GM10266 (cell line): ENCODE measurements around the gene CREB3.

ENCODE experiments used
- DNase-seq: peaks from one replicate; pipeline ENCODE4 v3.0.0; 2012; ENCODE audit errors: extremely low spot score
- CTCF ChIP-seq: IDR thresholded peaks from 2 replicates; pipeline ENCODE4 v1.5.1; 2012; ENCODE audit warnings: mild to moderate bottlenecking, low read depth; ENCODE audit not compliant: control insufficient read depth, insufficient read depth; ENCODE audit errors: missing control alignments

CREB3 gene

DNA sequence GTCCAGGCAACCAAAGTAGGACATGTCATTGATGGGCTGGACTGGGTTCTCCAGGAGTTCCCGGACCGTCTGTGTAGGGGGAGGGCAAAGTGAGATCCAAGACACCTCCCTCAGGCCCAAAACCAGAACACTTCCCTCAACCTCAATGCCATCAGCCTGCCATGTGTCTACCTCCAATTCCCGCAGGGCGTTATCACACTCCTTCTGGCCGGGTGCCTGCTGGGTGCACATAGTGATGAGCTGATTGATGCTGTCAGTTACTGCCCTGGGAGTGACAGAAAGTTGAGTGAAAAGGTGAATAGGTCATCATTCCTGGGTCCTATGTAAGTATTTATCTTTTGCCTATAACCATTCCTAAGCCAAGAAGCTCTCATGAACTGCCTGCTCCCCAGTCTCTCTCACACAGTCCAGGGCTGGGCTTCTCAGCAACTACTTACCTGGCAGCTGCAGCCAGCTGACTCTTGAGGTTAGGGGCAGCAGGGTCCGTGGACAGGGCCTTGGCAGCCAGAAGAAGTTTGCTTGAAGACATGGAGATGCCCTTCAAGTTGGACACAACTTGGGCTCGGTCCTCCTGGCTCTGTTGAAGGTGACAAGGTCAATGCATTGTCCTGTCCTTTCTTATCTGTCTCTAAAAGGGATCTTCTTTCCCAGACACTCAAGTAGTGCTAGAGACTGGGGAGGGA is 21.5 kb upstream of the CREB3 start:
- DNase-seq: no peak
- TF ChIP-seq CTCF: no peak

DNA sequence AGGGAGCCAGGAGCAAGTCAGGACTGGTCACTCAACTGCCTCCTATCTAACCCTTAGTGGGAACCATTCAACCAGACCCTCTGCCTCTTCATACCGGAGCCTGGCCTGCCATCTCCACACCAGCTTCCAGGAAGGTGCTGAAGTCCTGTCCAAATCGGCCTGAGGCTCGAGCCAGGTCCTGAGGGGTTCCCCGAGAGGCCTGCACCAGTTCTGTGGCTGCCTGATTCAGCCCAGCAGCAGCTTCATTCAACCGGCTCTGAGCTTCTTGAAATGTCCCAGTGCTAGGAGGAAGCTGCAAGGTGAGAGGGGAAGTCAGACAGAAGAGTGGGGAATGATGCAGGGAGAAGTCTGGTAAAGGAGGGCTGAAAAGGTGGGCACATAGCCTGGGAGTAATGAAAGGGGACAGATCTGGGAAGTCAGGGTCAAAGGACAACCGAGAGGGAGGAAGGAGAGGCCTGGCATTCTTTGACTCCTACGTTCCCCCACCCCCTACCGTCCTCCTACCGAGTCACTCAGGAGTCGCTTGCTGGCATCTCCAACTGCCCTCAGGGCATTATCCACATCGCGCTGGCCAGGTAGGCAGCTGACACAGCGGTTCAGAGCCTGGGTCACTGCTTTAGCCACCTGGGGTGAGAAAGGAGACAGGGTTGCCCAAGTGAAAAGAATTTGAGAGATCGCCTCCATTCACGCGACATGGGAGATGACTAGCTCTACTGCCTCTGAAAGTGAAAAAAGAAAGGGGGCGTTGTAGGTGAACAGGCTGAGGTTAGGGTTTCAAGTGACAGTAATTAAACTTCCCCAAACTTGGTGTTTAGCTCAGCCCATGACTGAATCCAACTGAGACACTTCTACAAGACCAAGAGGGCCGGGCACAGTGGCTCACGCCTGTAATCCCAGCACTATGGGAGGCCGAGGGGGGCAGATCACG is 20.7 kb upstream of the CREB3 start:
- TF ChIP-seq CTCF: no peak
- peak; percentile 59 for DNase-seq

DNA sequence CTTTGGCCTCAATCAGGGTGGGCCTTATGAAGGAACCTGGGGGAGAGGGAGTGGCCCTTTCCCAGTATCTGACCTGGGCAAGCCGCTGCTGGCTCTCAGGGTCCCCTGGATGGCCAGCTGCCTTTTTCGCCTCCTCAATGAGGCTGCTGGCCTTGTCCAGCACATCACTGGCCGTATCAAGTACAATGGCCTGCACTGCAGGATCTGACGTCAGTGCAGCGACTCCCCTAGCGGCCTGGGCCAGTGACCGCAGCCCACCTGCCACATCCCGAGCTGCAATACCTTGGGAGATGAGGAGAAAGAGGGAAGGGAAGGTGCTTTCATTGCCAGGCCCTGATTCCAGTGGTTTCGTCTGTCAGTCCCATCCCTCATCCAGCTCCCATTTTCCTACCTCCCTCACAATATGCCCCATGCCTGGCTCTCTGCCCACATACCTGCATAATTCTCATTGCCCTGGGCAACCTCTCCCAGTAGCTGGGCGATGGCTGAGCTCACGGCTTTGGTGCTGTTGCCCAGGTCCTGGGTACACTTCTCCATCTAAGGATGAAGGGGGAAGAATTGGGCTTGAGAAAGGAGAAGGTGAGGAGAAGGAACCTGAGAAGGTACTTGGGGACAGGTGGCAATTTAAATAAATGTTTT is 19.6 kb upstream of the CREB3 start:
- no peak for TF ChIP-seq CTCF

GRCh38 chr9:35713578-35713977 is 18.9 kb upstream of the CREB3 start:
- no peak for TF ChIP-seq CTCF
- DNase-seq: no peak

More for the DNA sequence above, 19.6 kb upstream of the CREB3 start:
- DNase-seq: no peak

GRCh38 chr9:35714123-35714522 is 18.3 kb upstream of the CREB3 start:
- no peak for DNase-seq
- TF ChIP-seq CTCF: no peak

DNA sequence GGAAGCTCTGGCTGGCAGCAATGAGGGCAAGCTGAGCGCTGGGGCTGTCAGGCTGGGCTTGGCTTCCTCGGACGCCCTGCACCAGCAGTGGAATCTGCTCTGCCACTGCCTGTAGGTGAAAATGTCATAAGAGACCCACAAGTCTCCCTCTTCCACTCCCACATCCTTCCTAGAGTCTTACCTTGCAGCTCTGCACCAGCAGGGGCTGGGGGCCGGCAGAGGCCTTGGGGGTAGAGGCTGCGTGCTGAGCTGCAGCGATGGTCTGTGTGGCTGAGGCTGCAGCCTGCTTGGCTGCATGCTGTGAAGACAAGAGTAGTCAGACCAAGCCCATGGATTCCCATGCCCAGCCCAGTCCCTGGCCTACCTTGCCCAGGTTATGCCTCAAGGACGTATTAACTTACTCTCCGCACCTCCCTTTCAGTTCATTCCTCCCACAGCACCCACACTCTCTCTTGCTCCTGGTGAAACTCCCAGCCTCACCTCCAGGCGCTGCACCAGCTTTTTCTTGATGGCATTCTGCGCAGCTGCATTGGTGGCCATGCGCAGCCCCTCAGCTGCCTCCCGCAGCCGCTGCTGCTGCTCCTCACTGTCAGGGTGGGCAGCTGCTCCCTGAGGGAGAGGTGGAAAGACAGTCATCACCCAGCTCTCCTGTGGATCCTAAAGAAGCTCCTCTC is 17.8 kb upstream of the CREB3 start:
- TF ChIP-seq CTCF: no peak

More for the DNA sequence above, 17.8 kb upstream of the CREB3 start:
- no peak for DNase-seq
